Gastrocnemius medialis (tissue), 4 donors: Measurements from ENCODE around the gene CLSTN2. TPM values are rescaled to one million over a fixed set of nuclear protein-coding genes. Genes with fewer than 3 reads are reported as not detected.

ENCODE experiments used
- ATAC-seq, 2 donors: fragments of 150-250 bp; one replicate each; pipeline ENCODE4 v1.9.1; 2016
- DNase-seq, 2 donors: peaks; one replicate each; pipeline ENCODE4 v3.0.0-alpha.2; 2019
- H3K27ac ChIP-seq, 4 donors: fragments of 200-600 bp; sonication (generic); 1 replicate in 1 of 4; 2 replicates in 3 of 4; pipeline ENCODE4 v1.5.1; 2016 to 2018; ENCODE audit warnings: mild to moderate bottlenecking in 2 of 4, moderate library complexity in 1 of 4
- H3K27me3 ChIP-seq, 3 donors: fragments of 200-600 bp; sonication (generic) in 2 of 3; 1 replicate in 1 of 3; 2 replicates in 2 of 3; pipeline versions ENCODE4 v1.5.1 to v1.6.0; 2016 to 2019; ENCODE audit warnings: mild to moderate bottlenecking in 1 of 3, moderate library complexity in 1 of 3
- H3K36me3 ChIP-seq, 2 donors: fragments of 200-600 bp; sonication (generic) in 1 of 2; one replicate each; pipeline ENCODE4 v1.5.1; 2017 to 2018
- H3K4me1 ChIP-seq, 2 donors: fragments of 200-600 bp; sonication (generic) in 1 of 2; one replicate each; pipeline ENCODE4 v1.5.1; 2016 to 2017; ENCODE audit warnings: mild to moderate bottlenecking in 2 of 2
- H3K4me3 ChIP-seq, 4 donors: fragments of 200-600 bp; sonication (generic) in 3 of 4; 1 replicate in 1 of 4; 2 replicates in 3 of 4; pipeline ENCODE4 v1.5.1; 2016 to 2019; ENCODE audit warnings: mild to moderate bottlenecking in 2 of 4
- H3K9me3 ChIP-seq, 3 donors: fragments of 200-600 bp; sonication (generic) in 2 of 3; 1 replicate in 1 of 3; 2 replicates in 2 of 3; pipeline ENCODE4 v1.5.1; 2016 to 2019
- CTCF ChIP-seq, 5 experiments: fragments of 450-650 bp in 3 of 5; fragments of 200-600 bp in 2 of 5; sonication (generic) in 2 of 5; IDR thresholded peaks in 4 of 5; conservative IDR thresholded peaks in 1 of 5; 1 replicate in 4 of 5; 2 replicates in 1 of 5; pipeline ENCODE4 v1.5.1; 2016 to 2019; ENCODE audit warnings: antibody characterized with exemption in 5 of 5, mild to moderate bottlenecking in 3 of 5, moderate library complexity in 3 of 5
- POLR2A ChIP-seq, 2 donors: fragments of 450-650 bp; IDR thresholded peaks; one replicate each; pipeline ENCODE4 v1.6.1; 2017; ENCODE audit warnings: antibody characterized with exemption in 2 of 2, mild to moderate bottlenecking in 2 of 2, moderate library complexity in 2 of 2
- in situ Hi-C, 4 donors: fragments of 200-750 bp; cut with MboI; loops; one replicate each; pipeline versions ENCODE4 v1.15.0 to v1.8.0; 2017; ENCODE audit warnings: low sequenced_read_pairs in 4 of 4
- intact Hi-C: fragments of 100-400 bp; cut with DNase I; formaldehyde crosslinking; loops from one replicate; pipeline ENCODE4 v1.15.1; 2023; ENCODE audit warnings: low total_unique reads
- total RNA-seq, 4 donors: library from RNA; depleted of rRNA; stranded (reverse); fragments of >200 nt; gene quantifications; one replicate each; pipeline versions ENCODE4 v1.1.0 to v1.2.3, GENCODE V29; 2016

Gene CLSTN2
- total RNA-seq, 4 donors from 2014 or later, result 1.1 to 4.9 (median 4.0) TPM

DNA sequence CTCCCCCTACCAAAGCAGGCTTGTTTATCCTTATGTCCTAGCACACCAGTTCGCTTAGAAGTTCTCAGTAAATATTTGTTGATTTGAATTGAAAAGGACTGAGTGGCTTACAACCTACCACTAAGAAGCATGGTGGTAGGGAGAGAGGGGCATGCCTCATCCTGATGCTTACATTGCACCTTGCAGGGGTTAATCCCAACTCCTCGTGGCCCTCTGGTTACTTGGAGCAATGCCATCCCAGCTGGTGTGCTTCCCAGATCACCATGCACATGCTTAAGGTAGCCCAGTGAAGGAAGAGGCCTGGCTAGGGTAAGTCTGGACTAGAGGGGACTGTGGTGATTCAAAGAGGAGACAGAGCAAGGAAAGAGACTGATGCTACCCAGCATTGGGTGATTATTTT, 253.3 kb downstream of the CLSTN2 start:
- DNase-seq (peak in 1 of 2 donors; percentile 17), ATAC-seq (no peak)
- intact Hi-C loops, result loop anchor here (10.0 kb wide), 1 partner anchor 93 kb away; no protein-coding TSS in a partner anchor
- no peak for TF ChIP-seq CTCF (IDR thresholded peaks at IDR 0.05 in 4 of 5, conservative IDR thresholded peaks at IDR 0.05 in 1 of 5)
- Histone ChIP-seq H3K4me1 (peaks cover 31 to 44% of the 10 kb centered on the region in 2 donors), H3K4me3 (no peak overlapping the region), H3K27ac (no peak overlapping the region), H3K36me3 (no peaks in the 10 kb centered on the region), H3K27me3 (no peaks in the 10 kb centered on the region), H3K9me3 (no peaks in the 10 kb centered on the region)
- in situ Hi-C loops, result no loop called here

DNA sequence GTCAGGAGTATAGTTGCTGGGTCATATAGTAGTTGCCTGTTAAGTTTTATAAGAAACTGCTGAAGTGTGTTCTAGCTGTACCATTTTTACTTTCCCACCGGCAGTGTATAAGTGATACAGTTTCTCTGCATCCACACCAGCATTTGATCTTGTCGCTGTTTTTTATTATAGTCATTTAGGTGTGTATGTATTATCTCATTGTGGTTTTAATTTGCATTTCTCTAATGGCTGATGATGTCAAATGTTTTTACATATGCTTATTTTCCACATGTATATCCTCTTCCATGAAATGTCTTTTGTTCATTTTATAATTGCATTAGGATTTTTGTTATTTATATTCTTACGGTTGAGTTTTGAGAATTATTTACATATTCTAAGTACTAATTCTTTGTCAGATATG, 254.3 kb downstream of the CLSTN2 start:
- H3K9me3 ChIP-seq, result no peaks in the 10 kb centered on the region
- TF ChIP-seq POLR2A (IDR thresholded peaks at IDR 0.05) (no peak), CTCF (IDR thresholded peaks at IDR 0.05 in 4 of 5, conservative IDR thresholded peaks at IDR 0.05 in 1 of 5) (no peak)
- DNase-seq, result no peak
- no peaks in the 10 kb centered on the region for H3K36me3 ChIP-seq
- no peak overlapping the region for H3K27ac ChIP-seq
- peaks cover 31 to 44% of the 10 kb centered on the region in 2 donors for H3K4me1 ChIP-seq
- H3K27me3 ChIP-seq, result no peaks in the 10 kb centered on the region
- H3K4me3 ChIP-seq, result no peak overlapping the region
- intact Hi-C loops, result loop anchor here (10.0 kb wide), 1 partner anchor 94 kb away; no protein-coding TSS in a partner anchor
- ATAC-seq, result no peak
- in situ Hi-C loops, result no loop called here

- TF ChIP-seq POLR2A (IDR thresholded peaks at IDR 0.05), result no peak
- no peak for TF ChIP-seq CTCF (IDR thresholded peaks at IDR 0.05 in 4 of 5, conservative IDR thresholded peaks at IDR 0.05 in 1 of 5)
- Histone ChIP-seq H3K9me3 (no peaks in the 10 kb centered on the region), H3K27me3 (no peaks in the 10 kb centered on the region), H3K4me1 (peaks cover 31 to 41% of the 10 kb centered on the region in 2 donors), H3K27ac (no peak overlapping the region), H3K4me3 (no peak overlapping the region), H3K36me3 (no peaks in the 10 kb centered on the region)
- ATAC-seq (no peak), DNase-seq (no peak)
- in situ Hi-C loops (no loop called here), intact Hi-C loops (loop anchor here (10.0 kb wide), 1 partner anchor 95 kb away; no protein-coding TSS in a partner anchor)
Observed at GRCh38 chr3:140189976-140190375, 255.0 kb downstream of the CLSTN2 start.

DNA sequence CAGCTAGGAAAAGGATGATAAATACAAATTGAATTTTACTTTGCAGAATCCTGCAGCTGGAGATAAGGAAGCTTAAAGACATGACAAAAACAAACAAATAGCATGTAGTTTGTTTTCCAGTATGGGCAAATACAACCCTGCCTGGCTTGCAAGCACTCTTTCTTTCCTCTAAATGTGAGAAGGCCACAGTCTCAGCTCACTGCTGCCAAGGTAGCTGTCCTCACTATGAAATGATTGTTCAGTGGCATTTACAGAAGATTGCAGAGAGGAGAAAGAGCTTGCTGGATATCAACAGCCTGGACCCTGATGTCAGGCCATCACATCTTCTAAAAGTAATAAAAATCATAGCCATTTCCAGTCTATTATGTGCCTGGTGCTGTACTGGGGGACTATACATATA, 262.0 kb downstream of the CLSTN2 start:
- in situ Hi-C loops, result no loop called here
- no peak overlapping the region for H3K27ac ChIP-seq
- no peak overlapping the region for H3K4me3 ChIP-seq
- DNase-seq, result no peak
- no peaks in the 10 kb centered on the region for H3K9me3 ChIP-seq
- no peak for TF ChIP-seq CTCF (IDR thresholded peaks at IDR 0.05 in 4 of 5, conservative IDR thresholded peaks at IDR 0.05 in 1 of 5)
- no peak for TF ChIP-seq POLR2A (IDR thresholded peaks at IDR 0.05)
- H3K4me1 ChIP-seq, result peaks cover 0 to 17% of the 10 kb centered on the region in 2 donors
- intact Hi-C loops, result no loop called here
- no peaks in the 10 kb centered on the region for H3K36me3 ChIP-seq
- no peak for ATAC-seq
- no peaks in the 10 kb centered on the region for H3K27me3 ChIP-seq

DNA sequence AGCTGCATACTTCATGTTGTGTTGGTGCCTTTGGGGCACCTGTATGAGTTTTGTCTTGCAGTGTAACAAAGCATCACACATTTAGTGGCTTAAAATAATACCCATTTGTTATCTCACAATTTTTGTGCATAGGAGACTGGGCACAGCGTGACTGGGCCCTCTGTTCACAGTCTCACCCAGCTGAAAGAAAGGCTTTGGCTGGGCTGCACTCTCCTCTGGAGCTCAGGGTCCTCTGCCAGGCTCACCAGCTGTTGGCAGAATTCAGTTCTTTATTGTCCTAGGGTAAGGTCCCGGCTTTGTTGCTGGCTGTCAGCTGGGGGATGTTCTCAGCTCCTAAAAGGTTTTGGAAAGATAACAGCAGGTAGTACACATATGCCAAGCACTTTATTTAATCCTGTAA, 263.3 kb downstream of the CLSTN2 start:
- ATAC-seq, result no peak
- Histone ChIP-seq H3K27me3 (no peaks in the 10 kb centered on the region), H3K27ac (no peak overlapping the region), H3K4me1 (peaks cover 0 to 17% of the 10 kb centered on the region in 2 donors), H3K4me3 (no peak overlapping the region), H3K9me3 (no peaks in the 10 kb centered on the region), H3K36me3 (no peaks in the 10 kb centered on the region)
- no peak for DNase-seq
- intact Hi-C loops (no loop called here), in situ Hi-C loops (no loop called here)
- TF ChIP-seq POLR2A (IDR thresholded peaks at IDR 0.05), result no peak
